Measurements from ENCODE around the gene HS1BP3. TPM values are rescaled to one million over a fixed set of nuclear protein-coding genes. Genes with fewer than 3 reads are reported as not detected.

Gene HS1BP3
- total RNA-seq, 1 donor from 2014 or later = 10.0 TPM

DNA sequence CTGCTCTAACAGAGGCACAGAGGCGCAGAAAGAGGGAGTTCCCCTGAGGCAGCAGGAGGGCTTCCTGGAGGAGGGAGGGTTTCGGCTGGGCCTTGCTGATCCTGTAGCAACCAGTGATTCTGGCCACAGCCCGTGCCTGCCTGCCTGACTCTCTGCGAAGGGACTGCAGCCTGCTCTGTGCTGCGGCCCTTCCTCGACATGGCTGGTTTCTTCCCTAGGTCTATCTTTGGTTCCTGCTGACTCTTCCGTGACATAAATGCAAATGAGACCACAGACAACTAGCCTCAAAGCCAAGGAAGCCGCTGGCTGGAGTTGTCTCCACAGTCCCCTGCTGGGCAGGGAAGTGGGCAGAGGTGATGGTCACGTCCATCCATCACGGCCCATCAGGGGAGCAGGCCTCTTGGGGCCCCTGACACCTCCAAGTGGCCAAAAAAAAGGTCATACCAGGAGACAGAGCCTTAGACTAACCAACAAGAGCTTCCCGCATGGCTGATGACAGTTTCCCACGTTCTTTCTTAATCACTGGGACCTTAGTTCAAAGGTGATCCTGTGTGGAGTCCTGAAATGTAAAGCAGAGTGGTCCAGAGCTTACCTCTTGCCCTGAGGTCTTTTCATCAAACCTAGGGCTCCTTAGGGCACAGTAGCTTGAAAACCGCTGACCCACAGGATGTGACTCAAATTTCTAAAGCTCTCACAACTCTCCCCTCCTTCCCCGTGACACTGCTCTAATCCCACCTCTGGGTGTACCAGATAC is 55.3 kb downstream of the HS1BP3 start:
- H3K27ac Mint-ChIP-seq = peak overlapping the region; percentile 99
- H3K27me3 Mint-ChIP-seq (ENCODE audit: insufficient read depth, low read depth) = peaks cover 22% of the 10 kb centered on the region
- H3K79me2 ChIP-seq (ENCODE audit: low read depth) = no peaks in the 10 kb centered on the region
- H3K4me1 Mint-ChIP-seq = peaks cover 76% of the 10 kb centered on the region
- peaks cover 23% of the 10 kb centered on the region for H3F3A ChIP-seq (ENCODE audit: low read depth)
- H3K4me3 ChIP-seq = no peak overlapping the region
- no peaks in the 10 kb centered on the region for H3K36me3 ChIP-seq
- TF ChIP-seq EZH2 (IDR thresholded peaks at IDR 0.05) (no peak), EZH2phosphoT487 (IDR thresholded peaks at IDR 0.05) (no peak)
- TF ChIP-seq, protein P1, sequence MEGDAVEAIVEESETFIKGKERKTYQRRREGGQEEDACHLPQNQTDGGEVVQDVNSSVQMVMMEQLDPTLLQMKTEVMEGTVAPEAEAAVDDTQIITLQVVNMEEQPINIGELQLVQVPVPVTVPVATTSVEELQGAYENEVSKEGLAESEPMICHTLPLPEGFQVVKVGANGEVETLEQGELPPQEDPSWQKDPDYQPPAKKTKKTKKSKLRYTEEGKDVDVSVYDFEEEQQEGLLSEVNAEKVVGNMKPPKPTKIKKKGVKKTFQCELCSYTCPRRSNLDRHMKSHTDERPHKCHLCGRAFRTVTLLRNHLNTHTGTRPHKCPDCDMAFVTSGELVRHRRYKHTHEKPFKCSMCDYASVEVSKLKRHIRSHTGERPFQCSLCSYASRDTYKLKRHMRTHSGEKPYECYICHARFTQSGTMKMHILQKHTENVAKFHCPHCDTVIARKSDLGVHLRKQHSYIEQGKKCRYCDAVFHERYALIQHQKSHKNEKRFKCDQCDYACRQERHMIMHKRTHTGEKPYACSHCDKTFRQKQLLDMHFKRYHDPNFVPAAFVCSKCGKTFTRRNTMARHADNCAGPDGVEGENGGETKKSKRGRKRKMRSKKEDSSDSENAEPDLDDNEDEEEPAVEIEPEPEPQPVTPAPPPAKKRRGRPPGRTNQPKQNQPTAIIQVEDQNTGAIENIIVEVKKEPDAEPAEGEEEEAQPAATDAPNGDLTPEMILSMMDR (IDR thresholded peaks at IDR 0.05) = no peak
- H3K27me3 ChIP-seq = peaks cover 48% of the 10 kb centered on the region
- peak overlapping the region; percentile 47 for H3K4me2 ChIP-seq
- DNase-seq (ENCODE audit: low spot score) = no peak
- H3K9me3 ChIP-seq (ENCODE audit: low read depth) = no peaks in the 10 kb centered on the region
- H3K9ac ChIP-seq = no peak overlapping the region
- no peak overlapping the region for H3K27ac ChIP-seq
- H3K9me3 Mint-ChIP-seq = peaks cover 6% of the 10 kb centered on the region
- no peaks in the 10 kb centered on the region for H3K36me3 Mint-ChIP-seq
- H3K4me1 ChIP-seq = peaks cover 41% of the 10 kb centered on the region
- H4K20me1 ChIP-seq (ENCODE audit: low read depth) = peaks cover 33% of the 10 kb centered on the region
- H3K4me3 Mint-ChIP-seq = peak overlapping the region; percentile 69
- H2AFZ ChIP-seq (replicated peaks) = no peak overlapping the region

DNA sequence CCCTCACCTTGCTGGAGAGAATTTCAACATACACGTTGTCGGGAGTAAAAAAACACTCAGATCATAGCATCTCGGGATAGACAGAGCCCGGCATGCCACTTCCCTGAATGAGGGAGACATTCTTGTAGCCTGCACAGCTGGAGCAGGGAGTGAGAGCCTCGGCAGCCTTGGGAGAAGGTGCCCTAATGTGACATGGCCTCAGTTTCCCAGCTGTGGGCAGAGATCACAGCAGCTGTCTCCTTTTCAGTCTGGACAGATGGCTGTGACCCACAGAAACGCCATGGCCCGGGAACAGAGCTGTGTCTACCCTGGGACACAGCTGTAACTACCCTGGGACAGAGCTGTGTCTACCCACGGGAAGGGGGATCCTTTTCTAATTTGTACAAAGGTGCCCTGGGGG is 55.9 kb downstream of the HS1BP3 start:
- H3K27ac ChIP-seq = no peak overlapping the region
- H3K27me3 ChIP-seq = peaks cover 48% of the 10 kb centered on the region
- H3K4me3 ChIP-seq = no peak overlapping the region
- peaks cover 27% of the 10 kb centered on the region for H4K20me1 ChIP-seq (ENCODE audit: low read depth)
- Mint-ChIP-seq H3K4me3 (no peak overlapping the region), H3K9me3 (peaks cover 6% of the 10 kb centered on the region), H3K27ac (peak overlapping the region; percentile 99), H3K4me1 (peaks cover 70% of the 10 kb centered on the region), H3K27me3 (ENCODE audit: insufficient read depth, low read depth) (peaks cover 25% of the 10 kb centered on the region), H3K36me3 (no peaks in the 10 kb centered on the region)
- no peaks in the 10 kb centered on the region for H3K79me2 ChIP-seq (ENCODE audit: low read depth)
- H3K9me3 ChIP-seq (ENCODE audit: low read depth) = no peaks in the 10 kb centered on the region
- no peak overlapping the region for H2AFZ ChIP-seq (replicated peaks)
- peaks cover 17% of the 10 kb centered on the region for H3F3A ChIP-seq (ENCODE audit: low read depth)
- no peak for DNase-seq (ENCODE audit: low spot score)
- H3K4me2 ChIP-seq = no peak overlapping the region
- no peak overlapping the region for H3K9ac ChIP-seq
- TF ChIP-seq EZH2 (IDR thresholded peaks at IDR 0.05) = no peak
- TF ChIP-seq EZH2phosphoT487 (IDR thresholded peaks at IDR 0.05) = no peak
- TF ChIP-seq, protein P1 (IDR thresholded peaks at IDR 0.05) = no peak
- no peaks in the 10 kb centered on the region for H3K36me3 ChIP-seq
- peaks cover 35% of the 10 kb centered on the region for H3K4me1 ChIP-seq

- Histone ChIP-seq H3K4me3 (no peak overlapping the region), H3K79me2 (ENCODE audit: low read depth) (no peaks in the 10 kb centered on the region), H3K27me3 (peaks cover 47% of the 10 kb centered on the region), H3K9me3 (ENCODE audit: low read depth) (no peaks in the 10 kb centered on the region), H3K4me1 (peaks cover 27% of the 10 kb centered on the region), H3K36me3 (no peaks in the 10 kb centered on the region), H3K27ac (no peak overlapping the region), H3K4me2 (no peak overlapping the region), H4K20me1 (ENCODE audit: low read depth) (peaks cover 23% of the 10 kb centered on the region), H3K9ac (no peak overlapping the region), H2AFZ (replicated peaks) (no peak overlapping the region), H3F3A (ENCODE audit: low read depth) (peaks cover 12% of the 10 kb centered on the region)
- Mint-ChIP-seq H3K9me3 (peaks cover 6% of the 10 kb centered on the region), H3K4me3 (no peak overlapping the region), H3K36me3 (no peaks in the 10 kb centered on the region), H3K27ac (peak overlapping the region; percentile 62), H3K4me1 (peaks cover 62% of the 10 kb centered on the region), H3K27me3 (ENCODE audit: insufficient read depth, low read depth) (peaks cover 21% of the 10 kb centered on the region)
- no peak for TF ChIP-seq EZH2phosphoT487 (IDR thresholded peaks at IDR 0.05)
- no peak for TF ChIP-seq EZH2 (IDR thresholded peaks at IDR 0.05)
- TF ChIP-seq, protein P1 (IDR thresholded peaks at IDR 0.05) = no peak
- no peak for DNase-seq (ENCODE audit: low spot score)
Observed at GRCh38 chr2:20594048-20594750, 56.7 kb downstream of the HS1BP3 start.

Data from neural progenitor cell (in vitro differentiated cells).